HG03097 (cell line): ENCODE results near the gene TRIAP1.

Source experiments
- ATAC-seq: cut with Tn5 transposase; IDR thresholded peaks from one replicate; pipeline ENCODE4 v1.9.1; 2021; ENCODE audit not compliant: unreplicated experiment, low FRiP score

The TRIAP1 gene

DNA sequence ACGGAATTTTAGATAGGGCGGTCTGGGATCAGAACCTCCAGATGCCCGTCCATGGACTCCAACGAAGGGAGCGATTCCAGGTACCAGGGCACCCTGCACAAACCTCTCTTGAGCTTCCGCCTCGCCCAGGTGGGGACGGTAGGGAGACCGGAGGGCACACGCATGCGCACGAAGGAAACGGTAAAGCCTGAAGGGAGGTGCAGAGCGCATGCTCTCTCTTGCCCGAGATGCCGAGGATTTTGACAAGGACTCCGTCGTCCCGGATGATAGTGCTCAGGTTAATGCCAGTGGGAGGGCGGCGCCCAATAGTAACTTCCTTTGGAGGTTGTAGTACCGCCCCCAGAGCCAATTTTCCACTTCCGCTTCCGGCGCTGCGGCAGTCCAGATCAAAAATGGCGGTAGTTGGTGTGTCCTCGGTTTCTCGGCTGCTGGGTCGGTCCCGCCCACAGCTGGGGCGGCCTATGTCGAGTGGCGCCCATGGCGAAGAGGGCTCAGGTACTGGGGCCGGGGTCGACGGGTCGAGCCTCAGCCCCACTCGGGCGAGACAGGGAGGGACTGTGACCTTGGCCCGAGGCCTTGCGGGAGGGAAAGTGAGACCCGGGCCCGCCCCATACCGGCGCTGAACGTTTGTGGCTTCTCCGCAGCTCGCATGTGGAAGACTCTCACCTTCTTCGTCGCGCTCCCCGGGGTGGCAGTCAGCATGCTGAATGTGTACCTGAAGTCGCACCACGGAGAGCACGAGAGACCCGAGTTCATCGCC, 8.3 kb downstream of the TRIAP1 start, which contains the start of gene COX6A1:
TSS of gene COX6A1 (plus strand) at position 379 of the 760 bp plus-strand sequence. CDS start at position 393, 14 bp downstream.
- ATAC-seq = peak; percentile 94

DNA sequence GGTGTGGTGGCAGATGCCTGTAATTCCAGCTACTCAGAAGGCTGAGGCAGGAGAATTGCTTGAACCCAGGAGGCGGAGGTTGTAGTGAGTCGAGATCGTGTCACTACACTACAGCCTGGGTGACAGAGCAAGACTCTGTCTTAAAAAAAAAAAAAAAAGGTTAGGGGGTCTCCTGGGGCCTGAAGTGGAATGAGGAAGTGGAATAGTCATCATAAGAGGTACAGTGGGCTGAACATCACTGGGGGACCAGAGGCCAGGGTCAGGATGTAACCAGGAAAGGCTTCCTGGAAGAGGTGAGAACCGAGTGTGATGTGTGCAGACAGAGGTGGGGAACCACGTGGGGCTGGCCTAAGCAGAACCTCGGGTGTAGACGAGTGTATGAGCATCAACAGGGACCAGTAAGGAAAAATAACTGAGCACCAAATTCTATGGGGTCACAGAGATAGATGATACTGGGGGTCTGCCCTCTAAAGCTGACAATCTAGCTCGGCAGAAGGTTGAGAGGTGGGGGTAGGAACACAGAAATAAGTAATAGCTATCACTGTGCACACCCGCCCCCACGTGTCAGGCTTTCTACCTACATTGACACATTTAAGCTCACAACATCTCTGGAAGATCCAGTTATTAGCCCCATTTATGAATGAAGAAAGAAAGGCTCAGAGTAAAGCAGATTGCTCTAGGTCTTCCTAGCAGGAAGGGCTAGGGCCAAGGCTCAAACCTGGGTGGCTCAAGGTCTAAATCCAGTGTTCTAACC, 13.2 kb downstream of the TRIAP1 start:
- no peak for ATAC-seq

DNA sequence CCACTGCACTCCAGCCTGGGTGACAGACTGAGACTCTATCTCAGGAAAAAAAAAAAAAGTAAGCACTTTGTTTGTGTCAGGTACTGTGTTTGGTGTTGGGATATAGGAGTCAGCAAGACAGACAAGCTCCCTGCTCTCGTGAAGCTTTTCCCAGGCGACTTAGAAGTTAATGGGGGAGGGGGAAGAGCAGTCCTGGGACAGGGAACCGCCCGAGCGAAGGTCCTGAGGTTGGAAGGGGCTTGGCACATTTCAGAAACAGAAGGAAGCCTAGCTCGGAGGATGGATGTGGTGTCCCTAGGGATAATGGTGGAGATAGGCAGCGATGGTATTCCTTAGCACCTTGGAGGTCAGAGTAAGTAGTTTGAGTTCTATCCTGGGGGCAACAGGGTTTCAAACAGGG, 16.8 kb downstream of the TRIAP1 start:
- no peak for ATAC-seq

DNA sequence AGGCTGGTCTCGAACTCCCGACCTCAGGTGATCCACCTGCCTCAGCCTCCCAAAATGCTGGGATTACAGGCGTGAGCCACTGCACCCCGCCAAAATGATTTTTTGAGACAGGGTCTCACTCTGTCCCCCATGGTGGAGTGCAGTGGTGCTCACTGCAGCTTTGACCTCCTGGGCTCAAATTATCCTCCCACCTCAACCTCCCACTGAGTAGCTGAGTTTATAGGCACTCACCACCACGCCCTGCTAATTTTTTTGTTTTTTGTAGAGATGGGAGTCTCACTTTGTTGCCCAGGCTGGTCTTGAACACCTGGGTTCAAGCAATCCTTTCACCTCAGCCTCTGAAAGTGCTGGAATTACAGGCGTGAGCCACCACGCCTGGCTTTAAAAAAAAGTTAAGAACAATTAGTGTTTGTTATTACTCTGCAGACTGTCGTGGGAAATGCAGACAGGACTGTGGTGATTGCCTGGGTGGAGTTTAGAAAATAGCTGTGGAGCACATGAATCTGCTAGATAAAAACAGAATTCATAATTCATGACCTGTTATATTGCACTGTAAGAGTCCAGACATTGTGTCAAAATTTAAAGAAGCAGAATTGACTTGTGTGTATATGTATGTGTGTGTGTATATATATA, 17.5 kb downstream of the TRIAP1 start:
- no peak for ATAC-seq

DNA sequence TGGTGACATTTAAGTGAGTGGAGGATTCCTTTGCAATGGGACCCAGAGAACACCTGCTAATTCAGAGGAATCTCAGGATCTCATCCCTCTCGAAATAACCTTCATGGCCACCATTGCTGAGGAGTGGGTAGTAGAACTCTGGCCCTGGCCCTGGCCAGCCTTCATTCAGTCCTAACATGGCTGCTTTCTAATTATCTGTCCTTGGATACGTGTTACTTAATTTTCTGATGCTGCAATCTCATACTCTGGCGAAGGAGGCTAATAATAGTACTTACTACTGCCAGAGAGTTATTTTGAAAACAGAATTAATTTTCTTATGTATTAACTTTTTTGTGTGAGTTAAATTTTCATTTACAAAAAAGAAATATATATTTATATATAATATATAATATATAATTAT, 20.4 kb downstream of the TRIAP1 start:
- ATAC-seq = no peak

DNA sequence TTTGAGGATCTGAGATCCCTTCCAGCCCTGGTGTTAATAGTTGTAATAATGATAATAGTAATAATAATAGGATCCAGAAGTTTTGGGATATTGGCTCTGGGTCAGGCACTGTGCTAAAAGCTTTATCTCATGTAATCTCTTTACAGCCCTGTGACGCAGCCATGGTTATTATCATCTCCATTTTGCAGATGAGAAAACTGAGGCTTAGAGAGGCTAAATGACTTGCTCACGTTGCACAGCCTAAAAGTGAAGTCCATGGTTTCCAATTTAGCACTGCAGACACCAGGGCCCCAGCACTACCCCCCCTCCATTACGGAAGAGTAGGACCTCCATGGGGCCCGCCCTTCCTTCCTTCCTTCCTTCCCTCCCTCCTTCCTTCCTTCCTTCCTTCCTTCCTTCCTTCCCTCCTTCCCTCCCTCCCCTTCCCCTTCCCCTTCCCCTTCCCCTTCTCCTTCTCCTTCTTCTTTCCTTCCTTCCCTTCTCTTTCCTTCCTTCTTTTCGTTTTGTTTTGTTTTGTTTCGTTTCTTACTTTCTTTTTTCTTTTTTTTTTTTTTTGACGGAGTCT, 23.2 kb downstream of the TRIAP1 start:
- ATAC-seq = no peak

DNA sequence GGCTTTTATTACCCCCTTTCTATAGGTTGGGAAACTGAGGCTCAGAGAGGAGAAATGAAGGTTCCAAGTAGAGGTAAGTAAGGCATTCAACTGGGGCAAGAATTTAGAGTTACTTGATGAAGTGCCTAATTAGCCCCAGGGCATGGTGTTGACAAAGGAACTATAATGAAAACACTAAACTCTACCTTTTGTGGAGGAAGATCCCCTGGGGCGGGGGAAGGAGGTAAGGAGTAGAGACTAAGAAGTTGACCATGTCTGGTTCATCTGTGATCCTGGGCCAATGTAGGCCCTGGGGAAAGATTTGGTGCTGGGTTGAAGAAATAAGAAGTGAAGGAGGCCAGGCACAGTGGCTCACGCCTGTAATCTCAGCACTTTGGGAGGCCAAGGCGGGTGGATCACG, 24.5 kb downstream of the TRIAP1 start:
- no peak for ATAC-seq

DNA sequence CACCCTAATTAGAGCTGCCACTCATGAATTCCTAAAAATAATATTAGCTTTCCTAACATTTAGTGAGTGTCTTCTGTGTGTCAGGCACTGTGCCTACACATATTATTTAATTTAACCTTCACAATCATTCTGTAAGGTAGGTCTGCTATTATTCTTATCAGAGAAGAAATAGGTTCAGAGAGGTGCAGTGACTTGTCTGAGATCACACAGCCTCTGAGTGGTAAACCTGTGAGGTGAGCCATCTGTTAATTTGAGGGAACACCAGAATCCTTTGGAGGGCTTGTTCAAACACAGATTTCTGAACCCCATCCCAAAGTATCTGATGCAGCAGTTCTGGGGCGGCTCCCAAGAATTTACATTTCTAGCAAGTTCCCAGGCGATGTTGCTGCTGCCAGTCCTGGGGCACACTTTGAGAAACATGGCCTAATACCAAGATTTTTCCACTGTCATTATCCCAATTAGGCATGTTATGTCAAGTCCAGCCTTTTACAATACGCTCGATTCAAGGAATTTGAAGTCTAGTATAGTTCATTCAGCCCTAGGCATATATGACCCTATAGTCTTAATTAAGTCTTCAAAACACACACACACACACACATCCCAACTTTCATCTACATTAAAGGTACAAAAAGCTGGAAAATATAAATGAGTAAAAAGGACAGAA, 28.1 kb downstream of the TRIAP1 start:
- no peak for ATAC-seq

DNA sequence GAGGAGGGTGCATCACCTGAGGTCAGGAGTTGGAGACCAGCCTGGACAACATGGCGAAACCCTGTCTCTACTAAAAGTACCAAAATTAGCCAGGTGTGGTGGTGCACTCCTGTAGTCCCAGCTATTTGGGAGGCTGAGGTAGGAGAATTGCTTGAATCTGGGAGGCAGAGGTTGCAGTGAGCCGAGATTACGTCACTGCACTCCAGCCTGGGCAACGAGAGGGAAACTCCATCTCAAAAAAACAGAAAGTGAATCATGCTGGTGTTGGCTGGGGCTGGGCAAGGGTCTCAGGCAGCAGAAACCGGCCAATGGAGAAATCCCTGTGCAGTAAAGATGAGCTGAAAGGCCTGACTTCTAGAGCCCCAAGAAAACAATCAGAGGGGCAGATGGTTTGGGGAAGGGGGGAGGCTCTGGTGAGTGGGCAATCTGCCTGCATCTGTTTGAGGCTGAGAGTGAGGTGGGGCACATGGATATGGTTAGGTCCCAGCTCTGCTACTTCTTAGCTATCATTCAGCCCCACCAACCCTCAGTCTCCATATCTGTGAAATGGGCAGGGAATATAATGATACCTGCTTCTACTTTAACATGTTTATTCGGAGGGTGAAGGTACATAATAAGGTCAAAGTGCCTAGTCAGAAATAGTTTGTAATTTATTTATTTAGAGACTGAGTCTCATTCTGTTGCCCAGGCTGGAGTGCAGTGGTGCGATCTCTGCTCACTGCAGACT, 29.5 kb downstream of the TRIAP1 start:
- ATAC-seq = no peak

DNA sequence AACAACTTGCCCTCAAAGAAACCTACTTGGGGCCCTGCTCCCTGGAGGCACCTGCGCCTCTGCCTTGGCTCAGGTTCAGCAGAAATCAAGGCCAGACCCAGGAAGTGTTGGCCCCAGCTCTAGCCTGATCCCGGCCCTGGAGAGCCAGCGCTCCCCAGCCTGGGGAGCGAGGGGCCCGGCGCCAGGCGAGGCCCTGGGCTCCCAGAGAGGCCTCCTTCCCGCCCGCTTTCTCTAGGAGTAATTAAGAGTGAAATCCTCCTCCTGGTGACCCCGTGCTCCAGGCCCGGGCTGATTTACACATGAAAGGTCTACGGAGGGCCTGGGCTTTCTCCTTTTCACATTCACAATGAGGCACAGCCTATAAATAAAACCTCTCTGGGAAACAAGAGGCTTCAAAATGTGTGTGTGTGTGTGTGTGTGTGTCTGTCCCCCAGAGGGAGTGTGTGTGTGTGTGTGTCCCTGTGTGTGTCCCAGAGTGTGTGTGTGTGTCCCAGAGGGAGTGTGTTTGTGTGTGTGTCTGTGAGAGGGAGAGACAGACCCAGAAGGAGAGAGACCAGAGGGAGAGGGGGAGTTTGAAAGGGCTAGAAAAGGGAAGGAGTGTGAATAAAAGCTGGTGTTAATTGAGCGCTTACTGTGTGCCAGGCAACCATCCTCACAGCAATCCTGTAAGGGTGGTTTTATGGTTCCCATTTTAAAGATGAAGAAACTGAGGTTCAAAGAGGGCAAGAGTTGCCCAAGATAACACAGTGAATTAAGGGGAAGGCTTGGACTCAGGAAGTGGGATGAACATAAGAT, 32.1 kb downstream of the TRIAP1 start:
- no peak for ATAC-seq

DNA sequence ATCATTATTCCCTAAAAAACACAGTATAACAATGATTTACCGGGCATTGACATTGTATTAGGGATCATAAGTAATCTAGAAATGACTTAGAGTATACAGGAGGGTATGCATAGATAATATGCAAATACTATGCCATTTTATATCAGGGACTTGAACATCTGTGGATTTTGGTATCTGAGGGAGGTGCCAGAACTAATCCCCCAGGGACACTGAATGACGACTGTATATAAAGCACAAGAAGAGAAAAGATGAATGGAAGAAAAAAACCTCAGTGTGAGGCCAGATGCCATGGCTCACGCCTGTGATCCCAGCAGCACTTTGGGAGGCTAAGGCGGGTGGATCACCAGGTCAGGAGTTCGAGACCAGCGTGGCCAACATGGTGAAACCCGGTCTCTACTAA, 33.8 kb downstream of the TRIAP1 start:
- no peak for ATAC-seq

DNA sequence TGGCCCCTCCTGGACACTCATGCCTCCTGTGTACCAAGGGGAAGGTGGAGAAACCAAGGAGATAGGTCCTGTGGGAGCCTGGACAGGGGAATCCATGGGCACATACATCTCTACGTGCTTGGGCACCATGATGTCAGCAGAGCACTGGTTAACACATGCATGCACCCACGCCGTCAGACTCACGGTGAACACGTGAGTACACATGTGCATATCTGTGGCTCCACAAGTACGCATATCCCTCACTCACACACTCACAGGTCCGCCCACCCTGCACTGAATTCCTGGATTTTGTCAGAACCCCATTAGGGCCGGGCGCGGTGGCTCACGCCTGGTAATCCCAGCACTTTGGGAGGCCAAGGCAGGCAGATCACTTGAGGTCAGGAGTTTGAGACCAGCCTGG, 37.4 kb downstream of the TRIAP1 start:
- ATAC-seq = no peak

DNA sequence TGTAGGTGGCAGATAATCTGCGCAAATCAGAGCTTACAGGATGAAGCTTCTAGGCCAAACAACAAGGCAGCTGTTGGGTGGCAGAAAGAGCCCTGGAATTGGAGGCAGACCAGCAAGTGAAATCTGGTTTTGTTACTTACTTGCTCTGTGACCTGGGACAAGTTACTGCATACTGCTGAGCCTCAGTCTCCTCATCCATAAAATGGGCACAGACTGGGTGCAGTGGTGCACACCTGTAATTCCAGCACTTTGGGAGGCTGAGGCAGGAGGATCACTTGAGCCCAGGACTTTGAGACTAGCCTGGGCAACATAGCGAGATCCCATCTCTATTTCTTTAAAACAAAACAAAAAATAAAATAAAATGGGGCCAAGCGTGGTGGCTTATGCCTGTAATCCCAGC, 39.6 kb downstream of the TRIAP1 start:
- no peak for ATAC-seq

DNA sequence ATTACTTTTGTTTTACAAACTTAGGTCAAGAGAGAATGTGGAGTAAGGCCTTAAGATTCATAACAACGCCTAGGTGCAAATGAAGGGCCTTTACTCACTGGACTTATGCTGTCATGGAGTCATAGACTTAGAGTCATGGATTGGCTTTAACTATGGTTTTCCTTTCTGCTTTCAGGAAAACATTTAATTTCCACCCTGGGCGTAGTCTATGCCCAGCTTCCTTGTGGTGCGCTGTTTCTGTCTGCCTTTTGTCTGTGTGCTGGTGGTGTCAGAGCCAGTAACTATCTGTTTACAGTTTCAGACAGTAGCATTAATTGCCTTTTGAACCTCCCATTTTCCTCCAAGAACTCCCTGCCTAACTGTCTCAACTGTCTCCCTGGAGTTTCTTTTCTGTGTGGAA, 40.1 kb downstream of the TRIAP1 start:
- no peak for ATAC-seq

DNA sequence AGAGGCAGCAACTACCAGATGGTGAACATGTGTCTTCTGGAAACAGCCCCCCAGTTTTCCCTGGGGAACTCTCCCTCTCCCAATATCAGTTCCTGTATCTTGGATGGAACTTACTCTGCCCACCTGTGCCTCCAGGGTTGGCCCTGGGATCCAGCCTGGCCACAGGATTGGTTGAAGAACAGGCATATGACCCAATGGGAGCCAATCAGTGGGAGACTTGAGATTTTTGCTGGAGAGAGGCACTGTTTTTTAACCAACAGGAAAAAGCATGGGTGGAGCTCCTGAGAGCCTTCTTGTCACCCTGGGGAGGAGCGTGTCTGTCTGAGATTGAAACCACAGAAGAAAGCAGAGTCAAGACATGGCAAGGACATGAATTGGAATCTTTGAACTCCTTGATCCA, 41.9 kb downstream of the TRIAP1 start:
- ATAC-seq = no peak

DNA sequence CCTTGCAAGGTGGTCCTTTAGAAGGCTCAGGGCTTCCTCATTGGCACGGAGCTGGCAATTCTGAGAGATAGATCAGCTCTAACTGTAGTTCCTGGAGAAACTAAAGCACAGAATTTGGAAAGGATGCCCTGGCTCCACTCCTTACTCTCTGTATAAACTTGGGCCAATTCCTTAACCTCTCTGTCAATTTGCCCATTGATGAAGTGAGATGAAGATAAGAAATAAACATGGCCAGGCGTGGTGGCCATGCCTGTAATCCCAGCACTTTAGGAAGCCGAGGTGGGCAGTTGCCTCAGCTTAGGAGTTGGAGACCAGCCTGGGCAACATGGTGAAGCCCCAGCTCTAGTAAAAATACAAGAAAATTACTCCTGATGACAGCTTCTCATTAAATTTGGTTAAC, 42.3 kb downstream of the TRIAP1 start:
- no peak for ATAC-seq

DNA sequence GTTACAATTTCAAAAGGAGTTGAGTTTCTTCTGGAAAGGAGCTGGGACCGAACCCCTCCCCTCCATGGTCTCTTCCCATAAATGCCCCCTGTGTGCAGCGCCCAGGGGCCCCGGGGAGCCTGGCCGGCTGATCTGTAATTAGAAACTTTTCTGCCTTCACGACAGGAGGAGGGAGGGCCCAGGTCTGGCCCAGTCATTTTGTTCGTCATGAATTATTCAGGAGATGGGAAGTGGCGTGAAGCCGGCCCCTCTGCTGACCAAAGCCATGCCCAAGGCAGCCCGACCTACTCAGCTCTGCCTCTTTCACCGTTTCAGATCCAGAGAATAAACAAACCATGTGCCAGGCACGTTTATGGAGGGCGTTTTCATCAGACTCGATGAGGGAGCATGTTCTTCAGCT, 44.0 kb downstream of the TRIAP1 start:
- no peak for ATAC-seq

DNA sequence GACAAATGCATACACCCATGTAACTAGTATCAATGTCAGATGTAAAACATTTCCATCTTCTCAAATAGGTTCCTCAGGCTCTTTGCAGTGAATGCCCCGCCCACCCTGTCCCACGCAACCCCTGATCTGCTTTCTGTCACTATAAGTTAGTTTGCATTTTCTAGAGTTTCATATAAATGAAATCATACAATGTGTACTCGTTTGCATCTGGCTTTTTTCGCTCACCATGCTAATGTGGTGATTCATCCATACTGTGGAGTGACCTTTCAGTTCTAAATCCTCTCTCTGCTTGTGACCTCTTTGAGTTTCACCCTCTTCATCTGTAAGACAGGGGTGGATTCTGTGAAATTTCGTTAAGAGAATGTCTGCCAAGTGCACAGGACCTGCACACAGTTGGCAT, 46.7 kb downstream of the TRIAP1 start:
- ATAC-seq = no peak

DNA sequence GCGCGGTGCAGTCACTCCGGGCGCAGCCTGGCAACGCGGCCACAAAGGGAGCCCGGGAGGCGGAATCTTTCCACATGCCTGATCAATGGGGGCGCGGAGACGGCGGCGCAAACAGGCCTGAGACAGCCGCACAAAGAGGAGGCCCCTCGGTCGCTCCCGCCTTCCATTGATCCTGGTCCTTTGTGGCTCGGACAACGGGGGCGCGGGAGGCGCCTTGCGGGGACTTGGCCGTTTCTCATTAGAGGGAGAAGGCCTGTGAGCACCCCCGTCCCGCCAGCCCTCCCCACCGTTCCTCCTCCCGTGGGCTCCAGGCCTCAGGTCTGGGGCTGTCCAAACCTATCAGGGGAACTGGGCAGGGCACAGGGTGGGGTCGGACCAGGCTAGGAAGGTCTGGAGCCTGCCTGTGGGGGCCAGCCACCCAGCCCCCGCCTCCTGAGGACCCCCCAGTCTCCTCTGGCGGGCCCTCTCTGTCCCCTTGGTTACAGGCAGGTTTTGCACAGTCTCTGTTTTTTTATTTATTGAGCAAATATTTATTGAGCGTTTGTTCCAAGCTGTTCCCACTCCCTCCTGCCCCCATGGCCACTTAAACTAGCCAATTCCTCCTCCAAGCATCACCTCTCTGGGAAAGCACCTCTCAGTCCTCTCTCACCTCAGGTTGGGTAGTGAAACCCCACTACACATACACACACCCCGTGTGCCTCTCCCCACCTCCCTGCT, 48.2 kb downstream of the TRIAP1 start:
- ATAC-seq = no peak
